ENCODE results near the gene SERPING1. TPM values are rescaled to one million over a fixed set of nuclear protein-coding genes. Genes with fewer than 3 reads are reported as not detected.

SERPING1 gene
- total RNA-seq, 1 donor from 2014 or later = 94.6 TPM

DNA sequence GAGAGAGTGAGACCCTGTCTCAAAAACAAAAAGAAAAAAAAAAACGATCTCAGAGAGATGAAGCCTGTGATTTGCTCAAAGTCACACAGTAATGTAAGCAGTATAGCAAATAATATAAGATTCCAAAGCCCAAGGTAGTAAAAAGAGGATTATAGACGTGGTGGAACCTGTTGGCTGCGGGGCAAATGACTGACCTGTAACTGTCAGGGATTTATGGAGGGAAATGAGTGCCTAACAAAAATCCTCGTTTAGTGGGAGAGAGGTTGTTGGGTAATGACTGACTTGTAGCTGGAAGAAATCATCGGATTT, 59.4 kb downstream of the SERPING1 start:
- peak overlapping the region; percentile 92 for H3K27ac ChIP-seq (replicated peaks)
- intact Hi-C loops (cut with micrococcal nuclease) = no loop called here
- H3K9me3 ChIP-seq (replicated peaks) = no peaks in the 10 kb centered on the region
- no peak for DNase-seq
- H3K4me3 ChIP-seq = peak overlapping the region; percentile 83
- TF ChIP-seq, protein P1, sequence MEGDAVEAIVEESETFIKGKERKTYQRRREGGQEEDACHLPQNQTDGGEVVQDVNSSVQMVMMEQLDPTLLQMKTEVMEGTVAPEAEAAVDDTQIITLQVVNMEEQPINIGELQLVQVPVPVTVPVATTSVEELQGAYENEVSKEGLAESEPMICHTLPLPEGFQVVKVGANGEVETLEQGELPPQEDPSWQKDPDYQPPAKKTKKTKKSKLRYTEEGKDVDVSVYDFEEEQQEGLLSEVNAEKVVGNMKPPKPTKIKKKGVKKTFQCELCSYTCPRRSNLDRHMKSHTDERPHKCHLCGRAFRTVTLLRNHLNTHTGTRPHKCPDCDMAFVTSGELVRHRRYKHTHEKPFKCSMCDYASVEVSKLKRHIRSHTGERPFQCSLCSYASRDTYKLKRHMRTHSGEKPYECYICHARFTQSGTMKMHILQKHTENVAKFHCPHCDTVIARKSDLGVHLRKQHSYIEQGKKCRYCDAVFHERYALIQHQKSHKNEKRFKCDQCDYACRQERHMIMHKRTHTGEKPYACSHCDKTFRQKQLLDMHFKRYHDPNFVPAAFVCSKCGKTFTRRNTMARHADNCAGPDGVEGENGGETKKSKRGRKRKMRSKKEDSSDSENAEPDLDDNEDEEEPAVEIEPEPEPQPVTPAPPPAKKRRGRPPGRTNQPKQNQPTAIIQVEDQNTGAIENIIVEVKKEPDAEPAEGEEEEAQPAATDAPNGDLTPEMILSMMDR (IDR thresholded peaks at IDR 0.05; ENCODE audit: borderline replicate concordance) = no peak
- peaks cover 23% of the 10 kb centered on the region for H3K4me1 ChIP-seq
- H3K27me3 ChIP-seq (ENCODE audit: low read depth) = peaks cover 8% of the 10 kb centered on the region
- peaks cover 28% of the 10 kb centered on the region for H3K36me3 ChIP-seq

DNA sequence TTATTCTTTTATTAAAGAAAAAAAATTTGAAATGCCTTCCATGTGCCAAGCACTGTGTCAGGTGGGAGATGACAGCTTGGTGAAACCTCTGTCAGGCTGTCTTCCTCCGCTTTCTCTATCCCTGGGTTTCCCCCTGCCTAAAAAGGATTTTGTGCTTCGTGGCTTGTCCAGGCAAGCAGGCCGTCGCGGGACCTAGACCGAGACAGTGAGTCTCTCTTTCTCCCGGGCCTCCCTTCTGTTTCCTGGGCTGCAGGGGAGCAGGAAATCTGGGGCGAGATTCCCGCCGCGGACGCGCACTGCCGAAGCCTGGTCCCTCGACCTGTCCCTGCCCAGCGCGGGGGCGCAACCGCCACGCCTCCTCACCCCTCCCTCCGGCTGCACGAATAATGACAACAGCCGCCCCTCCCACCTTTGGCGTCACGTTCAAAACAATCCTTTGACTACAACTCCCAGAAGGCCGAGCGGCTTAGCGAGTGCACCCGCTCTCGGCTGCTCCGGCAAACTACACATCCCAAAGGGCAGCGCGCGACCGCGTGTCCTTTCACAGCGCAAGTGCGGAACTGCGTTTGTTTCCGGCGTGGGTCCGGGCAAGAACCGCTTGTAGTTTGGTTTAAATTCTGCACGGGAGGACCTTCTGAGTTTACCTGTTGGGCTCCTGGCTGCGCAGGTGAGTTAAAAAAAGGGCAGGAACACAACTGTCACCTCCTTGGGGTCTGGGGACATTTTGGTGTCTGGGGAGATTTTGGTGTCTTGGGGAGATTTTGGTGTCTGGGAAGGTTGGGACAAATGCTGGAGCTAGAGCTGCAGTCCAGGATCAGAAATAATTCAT, 59.9 kb downstream of the SERPING1 start, which contains the start of gene CLP1:
CLP1 (plus strand) TSS at position 569 of the 829 bp plus-strand sequence. CDS start 1,715 bp downstream, outside the sequence.
- peak; percentile 99 for DNase-seq
- TF ChIP-seq, protein P1 (IDR thresholded peaks at IDR 0.05; ENCODE audit: borderline replicate concordance) = no peak
- Histone ChIP-seq H3K4me1 (peaks cover 23% of the 10 kb centered on the region), H3K27me3 (ENCODE audit: low read depth) (peaks cover 3% of the 10 kb centered on the region), H3K27ac (replicated peaks) (peak within 1 kb of the TSS; percentile 92), H3K4me3 (peak within 1 kb of the TSS; percentile 83), H3K36me3 (peaks cover 33% of the 10 kb centered on the region), H3K9me3 (replicated peaks) (no peaks in the 10 kb centered on the region)
- intact Hi-C loops (cut with micrococcal nuclease) = no loop called here

DNA sequence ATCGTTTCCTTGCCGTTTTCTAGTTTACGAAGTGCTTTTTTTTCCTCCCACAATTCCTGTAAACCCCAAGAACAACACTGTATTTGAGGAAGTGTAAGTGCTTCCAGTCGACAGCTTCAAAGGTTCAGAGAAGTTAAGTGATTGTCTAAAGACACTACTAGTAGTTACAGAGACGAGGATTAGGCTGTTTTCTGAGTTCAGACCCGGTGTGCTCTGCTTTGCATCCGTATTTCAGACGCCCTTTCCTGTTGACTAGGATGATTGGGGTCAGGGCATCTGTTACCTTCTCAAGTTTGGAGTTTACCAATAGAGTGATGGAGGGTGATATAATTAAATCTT, 60.5 kb downstream of the SERPING1 start:
- H3K27ac ChIP-seq (replicated peaks) = peak overlapping the region; percentile 92
- H3K27me3 ChIP-seq (ENCODE audit: low read depth) = no peaks in the 10 kb centered on the region
- TF ChIP-seq, protein P1 (IDR thresholded peaks at IDR 0.05; ENCODE audit: borderline replicate concordance) = no peak
- H3K9me3 ChIP-seq (replicated peaks) = no peaks in the 10 kb centered on the region
- H3K36me3 ChIP-seq = peaks cover 39% of the 10 kb centered on the region
- H3K4me1 ChIP-seq = peaks cover 23% of the 10 kb centered on the region
- no peak for DNase-seq
- H3K4me3 ChIP-seq = peak overlapping the region; percentile 83
- intact Hi-C loops (cut with micrococcal nuclease) = no loop called here

- no peak for DNase-seq
- Histone ChIP-seq H3K27me3 (ENCODE audit: low read depth) (no peaks in the 10 kb centered on the region), H3K27ac (replicated peaks) (no peak overlapping the region), H3K4me1 (peaks cover 23% of the 10 kb centered on the region), H3K9me3 (replicated peaks) (no peaks in the 10 kb centered on the region), H3K4me3 (no peak overlapping the region), H3K36me3 (peaks cover 42% of the 10 kb centered on the region)
- intact Hi-C loops (cut with micrococcal nuclease) = no loop called here
- TF ChIP-seq, protein P1 (IDR thresholded peaks at IDR 0.05; ENCODE audit: borderline replicate concordance) = no peak
Observed at GRCh38 chr11:57659669-57660068, 62.2 kb downstream of the SERPING1 start.

GRCh38 chr11:57662893-57663292, 65.4 kb downstream of the SERPING1 start:
- no peak for DNase-seq
- H3K27ac ChIP-seq (replicated peaks) = no peak overlapping the region
- TF ChIP-seq, protein P1 (IDR thresholded peaks at IDR 0.05; ENCODE audit: borderline replicate concordance) = no peak
- intact Hi-C loops (cut with micrococcal nuclease) = no loop called here
- no peak overlapping the region for H3K4me3 ChIP-seq
- H3K9me3 ChIP-seq (replicated peaks) = no peaks in the 10 kb centered on the region
- peaks cover 24% of the 10 kb centered on the region for H3K4me1 ChIP-seq
- peaks cover 42% of the 10 kb centered on the region for H3K36me3 ChIP-seq
- no peaks in the 10 kb centered on the region for H3K27me3 ChIP-seq (ENCODE audit: low read depth)
